ENCODE results near the gene PCNP.

- TF ChIP-seq ZNF416 (tag by site-specific recombination; IDR thresholded peaks at IDR 0.05) (no peak), CTCF (tag by site-specific recombination; IDR thresholded peaks at IDR 0.05) (no peak), ZNF292 (tag by site-specific recombination; IDR thresholded peaks at IDR 0.05; ENCODE audit: borderline replicate concordance, low read depth) (no peak), ZNF274 (IDR thresholded peaks at IDR 0.05; ENCODE audit: low read length) (no peak), ZNF274 (tag by site-specific recombination; IDR thresholded peaks at IDR 0.05; ENCODE audit: borderline replicate concordance) (no peak), ZFP3 (tag by site-specific recombination; IDR thresholded peaks at IDR 0.05; ENCODE audit: low read depth) (no peak), ZNF18 (tag by site-specific recombination; IDR thresholded peaks at IDR 0.05) (no peak), ZNF600 (tag by site-specific recombination; IDR thresholded peaks at IDR 0.05) (no peak), REST (tag by site-specific recombination; IDR thresholded peaks at IDR 0.05) (no peak), ZNF510 (tag by site-specific recombination; IDR thresholded peaks at IDR 0.05; ENCODE audit: insufficient replicate concordance) (no peak), ZBTB49 (tag by site-specific recombination; IDR thresholded peaks at IDR 0.05; ENCODE audit: low read depth) (no peak), ZNF843 (tag by site-specific recombination; IDR thresholded peaks at IDR 0.05) (no peak), ZBTB7A (tag by site-specific recombination; IDR thresholded peaks at IDR 0.05; ENCODE audit: low read depth) (no peak)
- TF ChIP-seq, protein P1, sequence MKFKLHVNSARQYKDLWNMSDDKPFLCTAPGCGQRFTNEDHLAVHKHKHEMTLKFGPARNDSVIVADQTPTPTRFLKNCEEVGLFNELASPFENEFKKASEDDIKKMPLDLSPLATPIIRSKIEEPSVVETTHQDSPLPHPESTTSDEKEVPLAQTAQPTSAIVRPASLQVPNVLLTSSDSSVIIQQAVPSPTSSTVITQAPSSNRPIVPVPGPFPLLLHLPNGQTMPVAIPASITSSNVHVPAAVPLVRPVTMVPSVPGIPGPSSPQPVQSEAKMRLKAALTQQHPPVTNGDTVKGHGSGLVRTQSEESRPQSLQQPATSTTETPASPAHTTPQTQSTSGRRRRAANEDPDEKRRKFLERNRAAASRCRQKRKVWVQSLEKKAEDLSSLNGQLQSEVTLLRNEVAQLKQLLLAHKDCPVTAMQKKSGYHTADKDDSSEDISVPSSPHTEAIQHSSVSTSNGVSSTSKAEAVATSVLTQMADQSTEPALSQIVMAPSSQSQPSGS (tag by site-specific recombination; IDR thresholded peaks at IDR 0.05; ENCODE audit: low read depth): no peak
These were observed 43.5 kb downstream of the PCNP start for GRCh38 chr3:101617478-101617877.
